NCI-H2107 (cell line): ENCODE measurements around the gene KIF26B.

Experiments used
- DNase-seq: peaks from one replicate; lab custom pipeline; 2025; lab: John Stamatoyannopoulos, UW

KIF26B gene

GRCh38 chr1:245132771-245133170 lies 22.0 kb upstream of the KIF26B start:
- DNase-seq, result no peak

GRCh38 chr1:245133995-245134715 lies 20.6 kb upstream of the KIF26B start:
- DNase-seq, result no peak

- no peak for DNase-seq
These were observed 12.5 kb upstream of the KIF26B start for GRCh38 chr1:245142171-245142798.

GRCh38 chr1:245142976-245143375 lies 11.8 kb upstream of the KIF26B start:
- no peak for DNase-seq

- no peak for DNase-seq
These were observed 10.9 kb upstream of the KIF26B start for GRCh38 chr1:245143849-245144248.

GRCh38 chr1:245148069-245148468 lies 6.7 kb upstream of the KIF26B start:
- no peak for DNase-seq

GRCh38 chr1:245148861-245149260 lies 5.9 kb upstream of the KIF26B start:
- no peak for DNase-seq

GRCh38 chr1:245153081-245153551 lies 1.7 kb upstream of the KIF26B start:
- peak; percentile 85 for DNase-seq

- DNase-seq, result no peak
These were observed 995 bp upstream of the KIF26B start for GRCh38 chr1:245153552-245154428.

- no peak for DNase-seq
These were observed 671 bp downstream of the KIF26B start for GRCh38 chr1:245155272-245156040.

- peak; percentile 95 for DNase-seq
These were observed 1.4 kb downstream of the KIF26B start for GRCh38 chr1:245156041-245156735.

- no peak for DNase-seq
These were observed 2.1 kb downstream of the KIF26B start for GRCh38 chr1:245156736-245157505.

- no peak for DNase-seq
These were observed 4.1 kb downstream of the KIF26B start for GRCh38 chr1:245158913-245159312.

GRCh38 chr1:245160288-245160687 lies 5.5 kb downstream of the KIF26B start:
- DNase-seq, result no peak

- no peak for DNase-seq
These were observed 6.1 kb downstream of the KIF26B start for GRCh38 chr1:245160741-245161400.

GRCh38 chr1:245161866-245162265 lies 7.1 kb downstream of the KIF26B start:
- DNase-seq, result no peak

GRCh38 chr1:245166471-245166885 lies 11.7 kb downstream of the KIF26B start:
- no peak for DNase-seq

GRCh38 chr1:245168086-245168485 lies 13.3 kb downstream of the KIF26B start:
- DNase-seq, result no peak

GRCh38 chr1:245168906-245169305 lies 14.1 kb downstream of the KIF26B start:
- DNase-seq, result no peak

- DNase-seq, result no peak
These were observed 14.6 kb downstream of the KIF26B start for GRCh38 chr1:245169376-245169775.
